GM18505 (cell line): ENCODE data around the gene KANSL3.
"Not testable (repeated sequence)": the region's sequence is repeated elsewhere in the genome, so short reads cannot be mapped to it uniquely, and the experiment has no call there.

Source experiments
- ATAC-seq: cut with Tn5 transposase; IDR thresholded peaks from one replicate; pipeline ENCODE4 v1.9.1; 2021; ENCODE audit not compliant: unreplicated experiment
- POLR2A ChIP-seq: IDR thresholded peaks from 4 replicates; pipeline ENCODE4 v1.6.1; 2011; ENCODE audit warnings: borderline replicate concordance; ENCODE audit not compliant: insufficient read depth, insufficient read length; ENCODE audit errors: extremely low read depth

Gene KANSL3

GRCh38 chr2:96638144-96639121 lies at the start of gene KANSL3:
TSS of gene KANSL3 (minus strand) at chr2:96638312. CDS start at chr2:96637135, 1,177 bp downstream.
- TF ChIP-seq POLR2A = peak; percentile 94

GRCh38 chr2:96687266-96687665 lies 49.2 kb upstream of the KANSL3 start:
- no peak for TF ChIP-seq POLR2A
- no peak for ATAC-seq

More at GRCh38 chr2:96638144-96639121, at the start of gene KANSL3:
- peak; percentile 82 for ATAC-seq

GRCh38 chr2:96685577-96686459 lies 47.7 kb upstream of the KANSL3 start:
- no peak for ATAC-seq
- TF ChIP-seq POLR2A = no peak

- ATAC-seq = no peak
- no peak for TF ChIP-seq POLR2A
These were observed 46.9 kb upstream of the KANSL3 start for GRCh38 chr2:96684883-96685576.

- TF ChIP-seq POLR2A = no peak
- no peak for ATAC-seq
These were observed 46.1 kb upstream of the KANSL3 start for GRCh38 chr2:96683972-96684820.

GRCh38 chr2:96683307-96683706 lies 45.2 kb upstream of the KANSL3 start:
- TF ChIP-seq POLR2A = no peak
- no peak for ATAC-seq

- TF ChIP-seq POLR2A = no peak
- ATAC-seq = no peak
These were observed 43.4 kb upstream of the KANSL3 start for GRCh38 chr2:96681540-96681939.

GRCh38 chr2:96680561-96681141 lies 42.5 kb upstream of the KANSL3 start:
- no peak for TF ChIP-seq POLR2A
- ATAC-seq = no peak

- no peak for ATAC-seq
- TF ChIP-seq POLR2A = no peak
These were observed 41.7 kb upstream of the KANSL3 start for GRCh38 chr2:96679848-96680247.

- no peak for TF ChIP-seq POLR2A
- no peak for ATAC-seq
These were observed 31.6 kb upstream of the KANSL3 start for GRCh38 chr2:96669539-96670215.

GRCh38 chr2:96668771-96669170 lies 30.7 kb upstream of the KANSL3 start:
- ATAC-seq = no peak
- TF ChIP-seq POLR2A = no peak

- not testable (repeated sequence) for ATAC-seq
These were observed 27.6 kb upstream of the KANSL3 start for GRCh38 chr2:96665717-96666116.
